Liver (tissue), 9 donors: ENCODE measurements around the gene FAM200C. TPM values are rescaled to one million over a fixed set of nuclear protein-coding genes. Genes with fewer than 3 reads are reported as not detected.

Experiments
- DNase-seq: peaks from one replicate; pipeline ENCODE4 v3.0.0-alpha.2; 2017; ENCODE audit warnings: low spot score
- H3K27ac ChIP-seq, 2 donors: one replicate each; pipeline ENCODE4 v1.7.0; 2013; ENCODE audit warnings: inconsistent platforms in 2 of 2, low read length in 2 of 2, control low read depth in 1 of 2, low read depth in 1 of 2, mild to moderate bottlenecking in 1 of 2
- H3K27me3 ChIP-seq, 4 donors: one replicate each; pipeline versions ENCODE4 v1.6.1 to v1.7.0; 2013; ENCODE audit warnings: low read length in 3 of 4, inconsistent platforms in 1 of 4, mild to moderate bottlenecking in 1 of 4, moderate library complexity in 1 of 4; ENCODE audit not compliant: control insufficient read depth in 4 of 4, insufficient read depth in 4 of 4
- H3K36me3 ChIP-seq, 4 donors: one replicate each; pipeline versions ENCODE4 v1.6.1 to v1.7.0; 2013; ENCODE audit warnings: low read length in 3 of 4, mild to moderate bottlenecking in 3 of 4, low read depth in 1 of 4, moderate library complexity in 1 of 4; ENCODE audit not compliant: control insufficient read depth in 4 of 4, insufficient read depth in 3 of 4
- H3K4me1 ChIP-seq, 4 donors: one replicate each; pipeline versions ENCODE4 v1.6.1 to v1.7.0; 2013; ENCODE audit warnings: low read length in 3 of 4, mild to moderate bottlenecking in 3 of 4, moderate library complexity in 1 of 4; ENCODE audit not compliant: control insufficient read depth in 4 of 4, insufficient read depth in 4 of 4
- H3K4me3 ChIP-seq, 3 donors: one replicate each; pipeline versions ENCODE4 v1.6.1 to v1.7.0; 2013; ENCODE audit warnings: low read length in 3 of 3, control low read depth in 1 of 3, low read depth in 1 of 3, mild to moderate bottlenecking in 1 of 3
- H3K9ac ChIP-seq, 2 donors: one replicate each; pipeline ENCODE4 v1.7.0; 2013; ENCODE audit warnings: low read length in 2 of 2, mild to moderate bottlenecking in 2 of 2, moderate library complexity in 2 of 2, control low read depth in 1 of 2, low read depth in 1 of 2
- H3K9me3 ChIP-seq, 4 donors: one replicate each; pipeline versions ENCODE4 v1.6.1 to v1.7.0; 2013; ENCODE audit warnings: low read length in 3 of 4; ENCODE audit not compliant: control insufficient read depth in 4 of 4
- ATF3 ChIP-seq: IDR thresholded peaks from 2 replicates; pipeline ENCODE4 v1.6.1; 2016; ENCODE audit warnings: antibody characterized with exemption
- CTCF ChIP-seq: fragments of 150-350 bp; IDR thresholded peaks from 2 replicates; pipeline ENCODE4 v1.5.1; 2017; ENCODE audit warnings: improper control_type of control experiment, low read depth, low read length; ENCODE audit not compliant: missing input control
- FOXA1 ChIP-seq: IDR thresholded peaks from 2 replicates; pipeline ENCODE4 v1.6.1; 2016; ENCODE audit warnings: antibody characterized with exemption
- FOXA2 ChIP-seq: IDR thresholded peaks from 2 replicates; pipeline ENCODE4 v1.6.1; 2016; ENCODE audit warnings: antibody characterized with exemption
- GABPA ChIP-seq, 2 donors: IDR thresholded peaks in 1 of 2; conservative IDR thresholded peaks in 1 of 2; 2 replicates each; pipeline ENCODE4 v1.6.1; 2016; ENCODE audit warnings: antibody characterized with exemption in 2 of 2, mild to moderate bottlenecking in 1 of 2, moderate library complexity in 1 of 2
- HNF4A ChIP-seq, 2 donors: conservative IDR thresholded peaks; 2 replicates each; pipeline ENCODE4 v1.6.1; 2016; ENCODE audit warnings: antibody characterized with exemption in 2 of 2, mild to moderate bottlenecking in 2 of 2
- HNF4G ChIP-seq: IDR thresholded peaks from 2 replicates; pipeline ENCODE4 v1.6.1; 2016; ENCODE audit warnings: antibody characterized with exemption
- JUND ChIP-seq, 2 donors: IDR thresholded peaks; 2 replicates each; pipeline ENCODE4 v1.6.1; 2016; ENCODE audit warnings: antibody characterized with exemption in 2 of 2
- MAX ChIP-seq: IDR thresholded peaks from 2 replicates; pipeline ENCODE4 v1.6.1; 2016; ENCODE audit warnings: antibody characterized with exemption
- NR2F2 ChIP-seq: IDR thresholded peaks from 2 replicates; pipeline ENCODE4 v1.6.1; 2016; ENCODE audit warnings: antibody characterized with exemption
- RAD21 ChIP-seq, 2 donors: IDR thresholded peaks; 2 replicates each; pipeline ENCODE4 v1.6.1; 2016; ENCODE audit warnings: antibody characterized with exemption in 2 of 2, mild to moderate bottlenecking in 2 of 2
- REST ChIP-seq: IDR thresholded peaks from 2 replicates; pipeline ENCODE4 v1.6.1; 2016; ENCODE audit warnings: antibody characterized with exemption, mild to moderate bottlenecking
- RXRA ChIP-seq, 2 donors: IDR thresholded peaks; 2 replicates each; pipeline ENCODE4 v1.6.1; 2017 to 2018; ENCODE audit warnings: antibody characterized with exemption in 2 of 2, mild to moderate bottlenecking in 1 of 2
- SP1 ChIP-seq: IDR thresholded peaks from 2 replicates; pipeline ENCODE4 v1.6.1; 2018; ENCODE audit warnings: antibody characterized with exemption, mild to moderate bottlenecking
- TAF1 ChIP-seq: conservative IDR thresholded peaks from 2 replicates; pipeline ENCODE4 v1.6.1; 2016; ENCODE audit warnings: antibody characterized with exemption, mild to moderate bottlenecking
- YY1 ChIP-seq: IDR thresholded peaks from 2 replicates; pipeline ENCODE4 v1.6.1; 2016; ENCODE audit warnings: antibody characterized with exemption, mild to moderate bottlenecking
- ZBTB33 ChIP-seq: IDR thresholded peaks from 2 replicates; pipeline ENCODE4 v1.6.1; 2016; ENCODE audit warnings: antibody characterized with exemption
- WGBS: extraction: QIAGEN DNeasy Blood & Tissue Kit; methylation state at CpG from one replicate; pipeline ENCODE4 v1.1.7; 2013; 5-methylcytosine and 5-hydroxymethylcytosine counted together
- polyA plus RNA-seq, 2 donors: library from polyadenylated mRNA; stranded (reverse) in 1 of 2; unstranded in 1 of 2; fragments of 200-250 nt in 1 of 2; fragments of >200 nt in 1 of 2; fragmentation: Nextera tagmentation in 1 of 2; extraction: Ambion mirVana in 1 of 2; gene quantifications; one replicate each; pipeline versions ENCODE4 v1.2.1 to v1.2.3, GENCODE V29; 2013 to 2015
- total RNA-seq, 2 donors: library from RNA; depleted of rRNA; stranded (reverse); fragments of >200 nt; gene quantifications; one replicate each; pipeline ENCODE4 v1.2.3, GENCODE V29; 2014
- donor health status: healthy.
- donor health status: healthy.
- donor health status: healthy.
- donor health status: healthy.
- donor health status: healthy.

The FAM200C gene
- total and polyA plus RNA-seq, 4 donors: 0.57 to 2.9 (median 1.3) TPM

- TF ChIP-seq HNF4G (no peak), SP1 (no peak), FOXA2 (no peak)
These were observed 41.9 kb downstream of the FAM200C start (continued) for GRCh38 chr5:160357861-160358411.

GRCh38 chr5:160357394-160357793, 42.5 kb downstream of the FAM200C start:
- Histone ChIP-seq H3K27me3 (peaks cover 0 to 4% (median 0%) of the 10 kb centered on the region in 4 donors), H3K4me3 (no peak overlapping the region), H3K27ac (no peak overlapping the region), H3K4me1 (no peaks in the 10 kb centered on the region), H3K9ac (no peak overlapping the region), H3K9me3 (no peaks in the 10 kb centered on the region), H3K36me3 (no peaks in the 10 kb centered on the region)
- TF ChIP-seq GABPA (IDR thresholded peaks at IDR 0.05 in 1 of 2, conservative IDR thresholded peaks at IDR 0.05 in 1 of 2): no peak
- no peak for TF ChIP-seq YY1
- no peak for TF ChIP-seq FOXA1
- TF ChIP-seq TAF1: no peak
- TF ChIP-seq JUND (IDR thresholded peaks at IDR 0.05): no peak
- TF ChIP-seq RXRA (IDR thresholded peaks at IDR 0.05): no peak
- TF ChIP-seq REST: no peak
- TF ChIP-seq RAD21 (IDR thresholded peaks at IDR 0.05): no peak
- no peak for TF ChIP-seq FOXA2
- DNase-seq: no peak
- WGBS: 70% methylated on average over 7 of the region's 7 CpGs

GRCh38 chr5:160356550-160357347, 43.1 kb downstream of the FAM200C start:
- H3K4me3 ChIP-seq: no peak overlapping the region
- H3K36me3 ChIP-seq: no peaks in the 10 kb centered on the region
- H3K4me1 ChIP-seq: no peaks in the 10 kb centered on the region
- 76% methylated on average over 7 of the region's 7 CpGs for WGBS
- H3K27ac ChIP-seq: no peak overlapping the region
- no peak overlapping the region for H3K9ac ChIP-seq
- peaks cover 0 to 4% (median 0%) of the 10 kb centered on the region in 4 donors for H3K27me3 ChIP-seq
- DNase-seq: no peak
- no peaks in the 10 kb centered on the region for H3K9me3 ChIP-seq
- TF ChIP-seq NR2F2 (no peak), REST (no peak), GABPA (IDR thresholded peaks at IDR 0.05 in 1 of 2, conservative IDR thresholded peaks at IDR 0.05 in 1 of 2) (no peak), YY1 (no peak), SP1 (no peak), JUND (IDR thresholded peaks at IDR 0.05) (no peak), HNF4A (conservative IDR thresholded peaks at IDR 0.05) (no peak), FOXA2 (no peak), RXRA (IDR thresholded peaks at IDR 0.05) (no peak), ZBTB33 (no peak), FOXA1 (no peak), HNF4G (no peak), CTCF (no peak), ATF3 (no peak), MAX (no peak), RAD21 (IDR thresholded peaks at IDR 0.05) (no peak)
